NCI-H2196 (cell line): ENCODE measurements around the gene NR1I2.

Source experiments
- DNase-seq: peaks from one replicate; lab custom pipeline; 2025; ENCODE audit not compliant: unreplicated experiment; lab: John Stamatoyannopoulos, UW

Gene NR1I2

DNA sequence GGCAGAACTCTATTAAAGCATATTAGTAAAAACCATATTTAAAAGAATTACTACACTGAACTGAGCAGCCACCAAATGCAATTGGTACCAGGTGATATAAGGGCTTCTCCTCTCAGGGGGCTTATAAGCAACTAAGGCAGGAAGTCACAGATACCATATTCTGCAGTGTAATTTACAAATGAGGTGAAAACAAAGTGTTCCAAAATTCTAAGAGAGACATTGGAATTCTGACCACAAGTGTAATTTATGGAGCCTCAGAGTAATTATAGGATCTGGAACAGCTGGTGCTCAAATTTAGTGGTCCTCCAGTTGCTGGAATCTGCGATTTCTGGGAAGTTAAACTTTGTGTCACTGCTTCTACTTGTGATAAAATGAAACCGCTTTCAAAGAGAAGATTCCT lies 3.1 kb upstream of the NR1I2 start:
- DNase-seq, result no peak

DNA sequence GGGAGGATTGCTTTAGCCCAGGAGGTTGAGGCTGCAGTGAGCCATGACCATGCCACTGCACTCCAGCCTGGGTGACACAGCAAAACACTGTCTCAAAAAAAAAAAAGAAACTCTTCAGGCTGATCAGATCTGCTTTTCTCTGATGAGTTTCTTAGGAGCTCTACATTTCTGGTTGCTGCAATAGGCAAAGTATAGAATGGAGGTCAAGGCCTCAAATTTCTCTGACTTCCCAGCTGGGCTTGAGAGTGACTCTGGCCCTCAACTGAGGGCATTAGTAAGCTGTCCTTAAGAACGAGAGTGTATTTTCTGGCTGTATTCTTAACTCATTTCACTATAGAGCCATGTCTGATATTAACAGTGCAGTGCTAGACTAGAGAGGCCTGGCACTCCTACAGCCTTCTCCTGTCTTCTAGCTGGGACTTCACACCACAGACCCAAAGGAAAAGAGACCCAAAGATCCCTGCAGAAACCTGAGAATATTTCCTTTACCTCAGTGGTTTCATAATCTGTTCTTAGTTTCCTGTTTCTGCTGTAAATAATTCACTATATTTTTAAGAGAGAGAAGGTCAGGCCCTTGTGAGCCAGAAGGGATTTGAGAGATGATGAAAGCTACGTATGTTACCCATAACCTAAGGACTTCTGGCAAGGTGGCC lies 2.0 kb upstream of the NR1I2 start:
- DNase-seq, result no peak

DNA sequence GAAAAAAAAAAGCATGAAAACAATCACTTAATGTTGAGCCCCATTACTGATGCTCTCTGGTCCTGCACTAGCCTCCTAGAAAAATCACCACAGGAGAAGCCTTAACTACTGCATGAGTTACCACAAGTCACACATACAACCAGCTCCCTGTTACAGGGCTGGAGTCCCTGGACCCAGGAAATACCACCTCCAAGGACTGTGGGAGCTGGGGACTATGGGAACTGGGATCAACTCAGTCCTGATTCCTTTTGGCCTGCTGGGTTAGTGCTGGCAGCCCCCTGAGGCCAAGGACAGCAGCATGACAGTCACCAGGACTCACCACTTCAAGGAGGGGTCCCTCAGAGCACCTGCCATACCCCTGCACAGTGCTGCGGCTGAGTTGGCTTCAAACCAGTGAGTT lies 559 bp downstream of the NR1I2 start:
- no peak for DNase-seq

DNA sequence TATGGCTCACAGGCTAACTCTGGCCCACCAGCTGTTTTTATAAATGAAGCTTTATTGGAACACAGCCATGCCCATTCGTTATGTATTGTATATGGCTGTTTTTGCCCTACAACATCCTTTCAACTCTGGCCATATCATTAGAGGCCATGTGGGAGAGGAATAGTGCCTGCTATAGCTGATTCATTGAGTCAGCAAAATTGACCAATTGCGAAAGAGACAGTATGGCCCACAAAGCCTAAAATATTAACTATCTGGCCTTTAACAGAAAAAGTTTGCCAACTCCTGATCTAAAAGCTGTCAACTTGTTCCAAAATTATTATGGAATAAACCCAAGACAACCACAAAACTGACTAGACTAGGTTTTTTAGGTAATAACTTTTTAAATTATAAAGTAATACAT lies 1.4 kb downstream of the NR1I2 start:
- no peak for DNase-seq

DNA sequence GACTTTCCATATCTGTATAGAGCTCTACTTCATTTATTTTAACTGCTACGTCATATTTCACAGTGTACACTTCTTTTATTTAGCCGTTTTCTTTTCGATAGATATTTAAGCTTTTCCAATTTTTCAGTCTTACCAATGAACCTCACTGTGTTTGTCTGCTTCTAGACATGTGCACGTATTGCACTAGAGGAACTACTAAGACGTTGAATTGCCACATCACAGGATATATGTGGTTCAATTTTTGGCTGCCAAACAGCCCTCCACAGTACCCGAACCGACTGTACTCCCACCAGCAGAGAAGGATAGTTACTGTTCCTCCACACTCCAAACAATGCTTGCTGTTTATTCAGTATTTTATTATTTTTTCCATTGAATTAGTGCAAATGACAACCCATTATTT lies 2.0 kb downstream of the NR1I2 start:
- DNase-seq, result no peak

DNA sequence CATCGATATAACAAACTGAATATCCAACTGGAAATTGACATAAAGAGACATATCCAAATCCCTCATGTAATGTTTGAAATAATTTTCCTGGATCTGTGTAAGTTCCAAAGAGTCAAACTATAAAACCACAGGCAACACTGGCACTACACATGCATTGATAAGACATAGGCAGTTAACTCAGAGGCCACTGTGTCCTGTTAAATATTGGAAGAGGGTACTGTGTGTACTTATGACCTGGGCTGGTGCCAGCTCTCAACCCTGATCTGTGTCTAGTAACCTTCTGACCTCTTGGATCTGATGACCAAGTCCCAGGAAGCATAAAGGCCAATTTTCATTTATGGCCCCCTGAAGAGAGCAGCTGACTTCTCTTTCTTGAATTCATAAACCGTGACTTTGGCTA lies 4.5 kb downstream of the NR1I2 start:
- no peak for DNase-seq

DNA sequence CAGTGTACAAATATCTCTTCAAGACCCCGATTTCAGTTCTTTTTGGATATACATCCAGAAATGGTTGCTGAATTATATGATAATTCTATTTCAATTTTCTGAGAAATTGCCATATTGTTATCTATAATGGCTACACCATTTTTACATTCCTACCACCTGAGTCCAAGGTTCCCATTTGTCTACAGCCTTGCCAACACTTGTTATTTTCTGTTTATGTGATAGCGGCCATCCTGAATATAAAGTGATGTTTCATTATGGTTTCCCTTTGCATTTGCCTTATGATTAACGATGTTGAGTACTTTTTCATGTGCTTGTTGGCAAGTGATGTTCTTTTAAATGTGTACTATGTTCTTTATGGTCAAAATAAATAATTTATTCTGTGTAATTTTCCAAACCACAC lies 8.5 kb downstream of the NR1I2 start:
- DNase-seq, result no peak

DNA sequence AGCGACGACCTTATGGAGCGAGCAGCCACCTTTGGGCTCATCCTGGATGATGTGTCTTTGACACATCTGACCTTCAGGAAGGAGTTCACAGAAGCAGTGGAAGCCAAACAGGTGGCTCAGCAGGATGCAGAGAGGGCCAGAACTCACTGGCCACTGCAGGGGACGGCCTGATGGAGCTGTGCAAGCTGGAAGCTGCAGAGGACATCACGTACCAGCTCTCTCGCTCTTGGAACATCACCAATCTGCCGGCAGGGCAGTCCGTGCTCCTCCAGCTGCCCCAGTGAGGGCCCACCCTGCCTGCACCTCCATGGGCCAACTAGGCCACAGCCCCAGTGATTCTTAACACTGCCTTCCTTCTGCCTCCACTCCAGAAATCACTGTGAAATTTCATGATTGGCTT lies 10.4 kb downstream of the NR1I2 start:
- DNase-seq, result no peak

DNA sequence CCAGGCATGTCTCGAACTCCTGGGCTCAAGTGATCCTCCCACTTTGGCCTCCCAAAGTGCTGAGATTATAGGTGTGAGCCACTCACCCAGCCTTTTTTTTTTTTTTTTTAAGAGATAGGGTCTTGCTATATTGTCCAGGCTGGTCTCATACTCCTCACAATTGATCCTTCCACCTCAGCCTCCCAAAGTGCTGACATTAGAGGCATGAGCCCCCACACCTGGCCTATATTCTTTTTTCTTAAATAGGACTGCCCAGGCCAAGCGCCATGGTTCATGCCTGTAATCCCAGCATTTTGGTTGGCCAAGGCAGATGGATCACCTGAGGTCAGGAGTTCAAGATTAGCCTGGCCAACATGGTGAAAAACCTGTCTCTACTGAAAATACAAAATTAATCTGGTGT lies 12.5 kb downstream of the NR1I2 start:
- DNase-seq, result no peak

DNA sequence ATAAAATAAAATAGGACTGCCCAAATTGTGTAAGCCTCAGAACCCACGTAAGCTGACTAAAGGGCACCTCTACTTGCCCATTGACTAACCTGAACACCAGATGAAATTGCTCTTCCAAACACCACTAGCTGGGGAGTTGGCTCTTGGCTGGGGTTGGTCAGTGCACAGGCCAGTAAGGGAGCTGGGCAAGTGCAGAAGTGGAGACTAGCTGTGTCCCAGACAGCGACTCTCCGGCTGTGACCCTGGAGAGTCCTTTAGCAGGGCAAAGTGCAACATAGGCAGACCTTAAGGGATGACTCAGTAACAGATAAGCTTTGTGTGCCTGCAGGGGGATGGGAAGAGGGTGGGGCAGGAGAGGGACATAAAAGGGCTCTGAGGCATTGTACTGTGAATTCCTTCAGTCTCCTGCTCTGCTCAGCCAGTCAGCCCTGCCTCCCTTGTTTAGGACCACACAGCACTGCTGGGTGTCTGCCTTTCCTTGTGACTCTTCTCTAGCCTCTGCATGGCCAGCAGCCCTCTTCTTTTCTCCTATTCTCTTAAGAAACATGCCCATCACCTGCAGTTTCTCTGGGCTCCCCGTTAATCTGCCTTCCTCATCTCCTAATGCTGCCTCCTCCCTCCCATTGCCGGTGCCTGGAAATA lies 13.2 kb downstream of the NR1I2 start:
- DNase-seq, result no peak

DNA sequence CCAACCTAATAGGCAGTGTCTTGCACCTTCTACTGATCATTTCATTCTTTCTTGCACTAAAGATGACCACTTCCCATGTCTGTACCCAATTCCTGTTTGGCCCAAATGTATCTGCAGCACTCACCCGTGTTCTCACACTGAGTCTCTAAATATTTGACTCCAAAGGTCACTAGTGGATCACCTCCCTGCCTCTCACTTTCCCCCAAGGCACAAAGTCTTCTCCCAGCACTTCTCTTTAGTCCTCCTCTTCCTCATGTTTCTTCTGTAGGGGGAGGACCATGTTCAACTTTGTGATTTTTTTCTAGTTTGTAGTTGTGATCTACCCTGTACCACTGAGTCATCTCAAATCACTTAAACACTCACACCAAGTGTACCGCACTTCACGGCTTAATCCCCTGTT lies 13.9 kb downstream of the NR1I2 start:
- DNase-seq, result no peak

DNA sequence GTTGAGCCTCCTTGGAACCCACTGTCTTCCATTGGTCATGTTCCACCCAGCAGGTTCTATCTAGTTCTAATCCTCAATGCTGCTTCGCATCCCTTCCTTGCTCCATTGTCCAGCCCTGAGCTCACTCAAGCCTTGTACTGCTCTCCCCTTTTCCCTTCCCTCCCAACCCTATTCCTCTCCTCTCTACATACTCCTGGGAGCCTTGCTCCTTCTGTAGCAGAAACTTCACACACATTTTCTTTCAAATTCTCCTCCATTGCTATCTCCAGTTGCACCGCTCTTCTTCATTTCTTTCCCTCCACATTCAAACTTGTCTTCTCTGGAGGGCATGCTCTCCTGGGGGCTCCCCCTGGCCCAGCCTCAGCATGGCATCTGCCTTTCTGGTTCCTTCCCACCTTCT lies 14.5 kb downstream of the NR1I2 start:
- DNase-seq, result no peak

DNA sequence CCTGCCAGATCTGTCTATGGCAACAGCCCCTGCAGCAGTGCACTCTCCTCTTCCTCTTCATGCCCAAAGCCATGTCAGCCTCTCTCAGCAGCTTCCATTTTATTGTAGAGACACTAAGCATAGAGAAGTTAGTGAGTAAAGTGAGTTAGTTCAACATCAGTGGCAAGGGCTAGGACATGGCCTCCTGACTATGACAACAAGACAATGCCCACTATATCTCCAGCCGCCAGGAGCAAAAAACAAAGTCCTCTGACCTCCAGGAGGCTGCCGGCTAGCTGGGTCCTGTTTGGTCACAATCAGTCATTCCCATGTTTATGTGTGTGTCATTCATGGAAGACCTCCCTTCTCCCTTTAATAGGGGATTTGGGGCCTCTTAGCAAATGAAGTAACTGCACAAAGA lies 14.9 kb downstream of the NR1I2 start:
- DNase-seq, result no peak

DNA sequence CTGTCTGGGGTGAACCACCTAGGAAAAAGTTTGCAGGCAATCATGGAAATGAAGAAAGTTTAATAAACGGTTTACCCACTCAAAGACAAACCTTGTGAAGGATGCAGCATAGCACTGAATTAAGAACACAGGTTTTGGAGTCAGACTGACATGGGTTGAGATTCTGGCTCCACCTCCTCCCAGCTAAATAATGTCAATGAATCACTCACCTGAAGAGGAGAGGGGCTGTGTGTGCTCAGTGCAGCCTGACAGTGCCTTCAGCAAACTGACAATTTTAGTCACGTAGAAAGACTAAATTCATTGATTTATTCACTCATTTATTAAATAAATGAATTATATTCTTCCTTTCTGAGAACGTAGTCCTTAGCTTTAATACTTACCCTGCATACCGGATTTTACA lies 18.9 kb downstream of the NR1I2 start:
- DNase-seq, result no peak

DNA sequence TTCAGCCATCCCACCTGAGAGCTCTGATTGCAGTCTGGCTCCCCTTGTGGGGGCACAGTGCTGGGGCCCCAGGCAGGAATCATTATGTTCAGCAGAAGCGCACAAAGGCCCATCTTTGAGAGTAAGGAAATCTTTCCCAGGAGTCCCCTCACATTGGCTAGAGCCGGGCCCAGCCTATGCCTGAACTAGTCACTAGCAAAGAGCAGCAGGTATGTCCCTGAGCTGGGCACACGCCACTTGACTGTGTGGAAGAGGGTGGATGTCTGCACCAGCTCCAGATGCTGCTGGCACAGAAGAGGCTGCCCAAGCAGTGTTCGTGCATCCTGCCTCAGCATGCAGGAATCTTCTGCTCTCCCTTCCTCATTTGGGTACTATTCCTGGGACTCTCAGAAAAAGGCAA lies 26.3 kb downstream of the NR1I2 start:
- no peak for DNase-seq

DNA sequence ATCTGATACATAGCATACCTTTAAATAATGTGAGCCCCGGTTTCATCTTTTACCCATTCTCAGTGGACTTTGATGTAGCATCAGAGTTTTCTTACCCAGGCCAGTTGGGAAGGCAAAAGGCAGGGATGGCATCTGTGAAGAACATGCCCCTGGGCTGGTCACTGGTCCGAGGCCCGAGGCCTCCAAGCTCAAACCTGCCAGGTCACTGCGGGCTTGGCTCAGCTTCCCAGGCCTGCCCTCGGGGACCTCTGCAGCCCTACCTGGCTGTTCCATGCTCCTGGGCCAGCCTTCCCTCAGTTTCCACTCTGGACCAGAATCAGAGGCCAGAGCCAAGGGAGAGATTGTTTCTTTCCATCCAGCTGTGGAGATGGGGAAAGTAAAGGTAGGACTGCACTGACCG lies 26.9 kb downstream of the NR1I2 start:
- DNase-seq, result no peak

DNA sequence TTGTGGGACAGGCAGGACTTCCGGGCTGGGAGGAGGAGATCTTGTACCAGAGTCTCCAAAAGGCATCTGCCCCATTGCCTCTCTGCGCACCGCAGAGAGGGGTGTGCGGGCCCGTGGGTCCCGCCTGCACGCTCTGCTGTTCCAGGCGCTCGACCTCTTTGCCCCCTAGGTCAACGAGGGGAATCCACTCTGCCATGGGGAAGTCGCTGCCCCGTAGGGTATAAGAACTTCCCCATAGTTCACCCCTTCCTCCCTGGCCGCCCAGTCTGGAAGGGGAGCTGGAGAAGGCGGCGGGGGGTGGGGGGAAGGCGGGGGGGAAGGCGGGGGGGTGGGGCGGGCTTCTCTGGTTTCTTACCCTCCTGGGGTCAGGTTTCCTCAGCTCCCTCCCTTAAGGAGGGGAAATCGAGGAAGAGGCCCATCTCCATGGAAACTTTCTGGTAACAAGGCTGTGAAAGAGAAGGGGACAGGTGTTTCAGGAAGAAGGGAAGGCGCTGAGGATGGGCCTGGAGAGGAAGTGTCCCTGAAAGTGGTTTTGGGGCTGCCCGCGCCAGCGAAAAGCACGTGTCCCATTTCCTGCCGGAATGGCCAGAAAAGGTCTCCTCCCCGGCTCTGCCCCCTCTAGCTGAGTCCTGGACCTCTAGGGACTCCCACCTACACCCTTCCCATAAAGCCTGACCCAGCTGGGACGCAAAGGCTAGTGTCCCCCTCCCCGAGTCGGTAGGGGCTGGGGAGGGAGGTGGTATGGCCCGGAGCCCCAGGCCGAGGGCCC lies 27.5 kb downstream of the NR1I2 start:
- no peak for DNase-seq

DNA sequence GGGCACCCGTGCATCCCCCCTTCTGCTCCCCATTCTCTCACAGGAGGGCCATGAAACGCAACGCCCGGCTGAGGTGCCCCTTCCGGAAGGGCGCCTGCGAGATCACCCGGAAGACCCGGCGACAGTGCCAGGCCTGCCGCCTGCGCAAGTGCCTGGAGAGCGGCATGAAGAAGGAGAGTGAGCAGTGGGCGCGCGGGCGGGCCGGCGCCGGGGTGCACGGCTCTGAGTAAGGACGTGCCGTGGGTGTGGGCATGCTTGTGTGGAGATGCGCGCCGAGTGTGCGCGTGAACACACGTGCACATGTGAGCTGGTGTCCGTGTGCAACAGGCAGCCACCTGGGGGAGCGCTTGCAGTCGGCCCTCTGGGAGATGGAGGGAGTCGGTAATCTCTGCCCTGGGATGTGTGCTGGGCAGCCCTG lies 28.1 kb downstream of the NR1I2 start:
- no peak for DNase-seq

DNA sequence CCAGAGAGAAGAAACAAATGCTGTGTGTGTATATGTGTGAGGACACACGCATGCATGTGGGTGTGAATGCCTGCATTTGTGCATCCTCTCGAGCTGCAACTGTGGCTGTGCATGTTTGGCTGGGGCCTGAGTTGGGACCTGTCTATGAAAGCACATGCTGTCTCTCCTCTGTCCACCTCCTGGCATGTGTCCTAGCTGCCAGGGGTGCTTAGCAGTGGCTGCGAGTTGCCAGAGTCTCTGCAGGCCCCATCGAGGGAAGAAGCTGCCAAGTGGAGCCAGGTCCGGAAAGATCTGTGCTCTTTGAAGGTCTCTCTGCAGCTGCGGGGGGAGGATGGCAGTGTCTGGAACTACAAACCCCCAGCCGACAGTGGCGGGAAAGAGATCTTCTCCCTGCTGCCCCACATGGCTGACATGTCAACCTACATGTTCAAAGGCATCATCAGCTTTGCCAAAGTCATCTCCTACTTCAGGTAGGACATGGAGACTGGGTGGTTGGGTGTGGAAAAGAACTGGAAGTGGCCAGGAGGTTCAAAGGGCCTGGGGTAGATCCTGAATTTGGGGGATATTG lies 30.7 kb downstream of the NR1I2 start:
- DNase-seq, result no peak

DNA sequence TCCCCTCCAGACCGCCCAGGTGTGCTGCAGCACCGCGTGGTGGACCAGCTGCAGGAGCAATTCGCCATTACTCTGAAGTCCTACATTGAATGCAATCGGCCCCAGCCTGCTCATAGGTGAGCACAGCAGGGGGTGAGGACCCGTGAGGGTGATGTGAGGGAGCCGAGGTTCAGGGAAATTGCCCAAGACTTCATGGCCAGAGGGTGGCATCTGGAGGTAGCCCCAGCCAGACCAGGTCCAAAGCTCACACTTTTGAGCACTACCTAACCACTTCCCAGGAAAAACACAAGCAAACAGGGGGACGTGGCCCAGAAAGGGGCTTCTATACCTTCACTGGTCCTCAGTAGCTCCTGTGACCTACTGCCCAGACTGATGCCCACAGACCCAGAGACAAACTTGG lies 33.8 kb downstream of the NR1I2 start:
- no peak for DNase-seq

DNA sequence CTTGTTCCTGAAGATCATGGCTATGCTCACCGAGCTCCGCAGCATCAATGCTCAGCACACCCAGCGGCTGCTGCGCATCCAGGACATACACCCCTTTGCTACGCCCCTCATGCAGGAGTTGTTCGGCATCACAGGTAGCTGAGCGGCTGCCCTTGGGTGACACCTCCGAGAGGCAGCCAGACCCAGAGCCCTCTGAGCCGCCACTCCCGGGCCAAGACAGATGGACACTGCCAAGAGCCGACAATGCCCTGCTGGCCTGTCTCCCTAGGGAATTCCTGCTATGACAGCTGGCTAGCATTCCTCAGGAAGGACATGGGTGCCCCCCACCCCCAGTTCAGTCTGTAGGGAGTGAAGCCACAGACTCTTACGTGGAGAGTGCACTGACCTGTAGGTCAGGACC lies 35.2 kb downstream of the NR1I2 start:
- DNase-seq, result no peak
